ENCODE data around the gene TNFAIP8L2. TPM values are rescaled to one million over a fixed set of nuclear protein-coding genes. Genes with fewer than 3 reads are reported as not detected.

Gene TNFAIP8L2
- total and polyA plus RNA-seq, 2 donors from 2014 or later: 1.8 to 6.3 TPM

- no peaks in the 10 kb centered on the region for H3K9me3 ChIP-seq (ENCODE audit: control insufficient read depth in 2 of 3, insufficient read depth in 1 of 3, low read length in 3 of 3)
- H3K36me3 ChIP-seq (ENCODE audit: control insufficient read depth in 2 of 3, insufficient read depth in 3 of 3, low read length in 3 of 3): peaks cover 0 to 13% (median 7%) of the 10 kb centered on the region in 3 donors
- no peak for TF ChIP-seq CTCF (IDR thresholded peaks at IDR 0.05; ENCODE audit: borderline replicate concordance, extremely low read depth, insufficient read depth)
- FAIRE-seq (no peak), DNase-seq (peak in 1 of 5 donors; percentile 43)
- H3K27me3 ChIP-seq (ENCODE audit: control insufficient read depth, insufficient read depth, low read length): no peaks in the 10 kb centered on the region
- peak overlapping the region; percentile 76 to 97 (median 92) for H3K4me3 ChIP-seq (ENCODE audit: low read length in 3 of 3)
- intact Hi-C loops (cut with DNase I): no loop called here
- H3K9ac ChIP-seq (ENCODE audit: low read length in 3 of 3): peak overlapping the region; percentile 62 to 93 (median 92)
- peaks cover 0 to 16% (median 6%) of the 10 kb centered on the region in 3 donors for H3K4me1 ChIP-seq (ENCODE audit: control insufficient read depth in 2 of 3, insufficient read depth in 2 of 3, low read depth in 1 of 3, low read length in 3 of 3)
- H3K27ac ChIP-seq (ENCODE audit: low read depth in 2 of 2, low read length in 2 of 2): peak overlapping the region; percentile 2 to 62
Measured at GRCh38 chr1:151166505-151166956, 10.1 kb downstream of the TNFAIP8L2 start.

- H3K4me3 ChIP-seq (ENCODE audit: low read length in 3 of 3): peak overlapping the region in 2 of 3 donors; percentile 76 to 97
- DNase-seq (no peak), FAIRE-seq (no peak)
- no peaks in the 10 kb centered on the region for H3K9me3 ChIP-seq (ENCODE audit: control insufficient read depth in 2 of 3, insufficient read depth in 1 of 3, low read length in 3 of 3)
- no peak overlapping the region for H3K27ac ChIP-seq (ENCODE audit: low read depth in 2 of 2, low read length in 2 of 2)
- intact Hi-C loops (cut with DNase I): no loop called here
- H3K4me1 ChIP-seq (ENCODE audit: control insufficient read depth in 2 of 3, insufficient read depth in 2 of 3, low read depth in 1 of 3, low read length in 3 of 3): peaks cover 0 to 16% (median 6%) of the 10 kb centered on the region in 3 donors
- H3K9ac ChIP-seq (ENCODE audit: low read length in 3 of 3): peak overlapping the region in 1 of 3 donors; percentile 62
- no peaks in the 10 kb centered on the region for H3K27me3 ChIP-seq (ENCODE audit: control insufficient read depth, insufficient read depth, low read length)
- peaks cover 0 to 11% (median 5%) of the 10 kb centered on the region in 3 donors for H3K36me3 ChIP-seq (ENCODE audit: control insufficient read depth in 2 of 3, insufficient read depth in 3 of 3, low read length in 3 of 3)
- TF ChIP-seq CTCF (IDR thresholded peaks at IDR 0.05; ENCODE audit: borderline replicate concordance, extremely low read depth, insufficient read depth): no peak
Measured at GRCh38 chr1:151167116-151167515, 10.7 kb downstream of the TNFAIP8L2 start.

- FAIRE-seq (no peak), DNase-seq (no peak)
- Histone ChIP-seq H3K27me3 (ENCODE audit: control insufficient read depth, insufficient read depth, low read length) (no peaks in the 10 kb centered on the region), H3K4me3 (ENCODE audit: low read length in 3 of 3) (no peak overlapping the region), H3K9me3 (ENCODE audit: control insufficient read depth in 2 of 3, insufficient read depth in 1 of 3, low read length in 3 of 3) (no peaks in the 10 kb centered on the region), H3K9ac (ENCODE audit: low read length in 3 of 3) (no peak overlapping the region), H3K27ac (ENCODE audit: low read depth in 2 of 2, low read length in 2 of 2) (no peak overlapping the region), H3K36me3 (ENCODE audit: control insufficient read depth in 2 of 3, insufficient read depth in 3 of 3, low read length in 3 of 3) (peaks cover 7 to 17% (median 14%) of the 10 kb centered on the region in 3 donors), H3K4me1 (ENCODE audit: control insufficient read depth in 2 of 3, insufficient read depth in 2 of 3, low read depth in 1 of 3, low read length in 3 of 3) (peaks cover 0 to 9% (median 0%) of the 10 kb centered on the region in 3 donors)
- no peak for TF ChIP-seq CTCF (IDR thresholded peaks at IDR 0.05; ENCODE audit: borderline replicate concordance, extremely low read depth, insufficient read depth)
- intact Hi-C loops (cut with DNase I): no loop called here
Measured at GRCh38 chr1:151171190-151171589, 14.7 kb downstream of the TNFAIP8L2 start.

Measured in kidney (tissue), 14 donors.